HG03064 (cell line): Measurements from ENCODE around the gene ZNF32.

Experiments
- ATAC-seq: cut with Tn5 transposase; IDR thresholded peaks from one replicate; pipeline ENCODE4 v1.9.1; 2021; ENCODE audit warnings: low read depth; ENCODE audit not compliant: unreplicated experiment

The ZNF32 gene

GRCh38 chr10:43681220-43681619, 32.5 kb upstream of the ZNF32 start:
- no peak for ATAC-seq

GRCh38 chr10:43680035-43680434, 31.4 kb upstream of the ZNF32 start:
- ATAC-seq = no peak

DNA sequence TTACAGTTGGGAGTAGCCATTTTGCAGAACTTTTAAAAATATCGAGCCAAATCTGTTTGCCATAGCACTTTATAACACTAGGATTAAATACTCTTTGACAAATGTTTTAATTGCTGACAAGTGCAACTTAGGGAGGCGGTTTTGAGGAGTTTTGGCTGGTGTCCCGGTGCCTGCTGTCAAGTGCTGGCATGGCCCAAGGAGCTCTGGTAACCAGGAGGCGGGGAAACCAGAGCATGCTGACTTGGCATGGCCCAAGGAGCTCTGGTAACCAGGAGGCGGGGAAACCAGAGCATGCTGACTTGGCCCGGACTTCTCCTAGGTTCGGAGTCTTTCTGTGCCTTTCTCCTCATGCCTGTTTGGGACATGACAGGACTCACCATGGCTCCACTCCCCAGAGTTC, 30.8 kb upstream of the ZNF32 start:
- ATAC-seq = no peak

- ATAC-seq = no peak
Measured at GRCh38 chr10:43678654-43679053, 30.0 kb upstream of the ZNF32 start.

- no peak for ATAC-seq
Measured at GRCh38 chr10:43676901-43677300, 28.2 kb upstream of the ZNF32 start.

DNA sequence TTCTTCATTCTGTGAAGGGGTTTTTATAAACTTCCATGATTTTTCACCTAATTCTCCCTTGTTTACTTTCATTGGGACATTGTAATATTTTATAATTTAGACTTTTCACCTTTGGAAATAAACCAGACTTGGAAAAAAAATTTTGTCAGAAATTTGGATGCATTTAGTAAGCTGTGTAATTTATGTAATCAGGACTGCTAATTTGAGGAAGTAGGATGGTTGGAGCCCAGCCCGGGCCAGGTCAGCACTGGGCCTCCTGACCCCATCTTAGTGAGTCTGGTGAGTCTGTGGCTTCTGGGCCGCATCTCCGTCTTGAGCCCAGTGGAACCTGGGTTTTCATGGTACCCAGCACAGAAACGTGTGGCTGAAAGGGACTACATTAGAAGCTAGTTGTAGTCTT, 27.6 kb upstream of the ZNF32 start:
- no peak for ATAC-seq

DNA sequence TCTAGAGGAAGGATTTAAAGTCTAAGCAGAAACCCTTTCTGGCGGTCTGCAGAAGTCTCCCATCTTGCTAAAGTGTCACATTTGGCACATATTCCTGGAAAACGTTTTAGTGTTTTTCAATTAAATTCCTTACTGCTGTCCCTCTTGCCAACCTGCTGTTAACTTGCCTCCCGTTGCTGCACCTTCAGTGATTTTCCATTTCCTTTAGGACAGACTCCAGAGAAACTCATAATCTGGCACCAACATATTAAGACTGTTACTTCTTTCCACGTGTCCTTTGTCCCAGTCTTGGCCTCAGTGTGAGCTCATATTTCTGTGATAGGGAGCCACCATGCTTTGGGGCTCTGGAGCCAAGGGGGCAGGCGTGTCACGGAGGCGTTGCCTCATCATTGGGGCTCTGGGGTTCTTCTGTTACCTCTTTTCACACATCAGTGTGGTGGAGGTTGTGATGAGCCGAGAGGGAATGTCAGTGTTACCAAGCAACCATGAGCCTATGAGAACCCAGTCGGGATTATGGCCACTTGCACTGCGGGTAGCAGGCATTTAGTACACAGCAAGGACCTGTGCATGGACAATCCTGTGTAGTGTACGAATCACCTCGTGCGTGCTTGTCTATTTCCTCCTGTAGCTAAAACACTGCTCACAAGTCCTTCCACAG, 26.0 kb upstream of the ZNF32 start:
- ATAC-seq = no peak

- ATAC-seq = no peak
Measured at GRCh38 chr10:43673471-43673870, 24.8 kb upstream of the ZNF32 start.

DNA sequence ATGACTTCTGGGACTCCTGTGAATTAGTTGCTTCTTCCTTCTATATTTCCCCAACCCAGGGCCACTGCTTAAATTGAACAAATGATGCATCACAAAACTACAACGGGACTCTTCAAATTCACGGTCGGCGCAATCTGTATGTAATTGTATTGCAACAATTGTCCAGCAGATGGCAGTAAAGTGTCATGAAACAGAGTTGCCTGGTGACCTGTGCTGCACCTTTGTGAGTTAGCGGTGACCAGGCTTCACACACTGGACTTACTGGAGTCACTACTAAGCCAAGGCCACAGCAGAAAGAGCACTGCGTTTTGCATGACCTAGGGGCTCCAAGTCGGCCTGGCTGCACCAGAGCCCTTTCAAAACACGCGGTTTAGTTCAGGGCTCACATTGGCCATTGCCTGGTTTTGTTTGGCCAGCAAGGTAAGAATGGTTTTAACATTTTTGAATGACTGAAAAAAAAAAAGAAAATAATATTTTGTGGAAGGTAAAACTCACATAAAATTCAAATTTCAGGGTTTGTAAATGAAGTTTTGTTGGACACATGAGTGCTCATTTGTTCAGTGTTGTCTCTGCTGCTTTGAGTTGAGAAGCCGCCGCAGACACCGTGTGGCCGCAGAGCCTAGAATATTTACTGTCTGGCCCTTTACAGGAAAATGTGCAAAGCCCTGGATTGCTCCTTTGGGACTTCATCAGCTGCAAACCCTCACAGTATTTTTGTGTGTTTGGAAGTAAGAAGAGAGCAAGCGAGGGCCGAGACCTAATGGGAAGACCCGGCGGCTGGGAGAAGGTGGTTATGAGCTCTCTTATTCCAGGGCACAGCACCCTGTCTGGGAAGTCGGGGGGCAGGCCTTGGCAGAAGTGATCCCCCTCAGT, 23.2 kb upstream of the ZNF32 start:
- ATAC-seq = no peak

- ATAC-seq = no peak
Measured at GRCh38 chr10:43669386-43669785, 20.7 kb upstream of the ZNF32 start.

DNA sequence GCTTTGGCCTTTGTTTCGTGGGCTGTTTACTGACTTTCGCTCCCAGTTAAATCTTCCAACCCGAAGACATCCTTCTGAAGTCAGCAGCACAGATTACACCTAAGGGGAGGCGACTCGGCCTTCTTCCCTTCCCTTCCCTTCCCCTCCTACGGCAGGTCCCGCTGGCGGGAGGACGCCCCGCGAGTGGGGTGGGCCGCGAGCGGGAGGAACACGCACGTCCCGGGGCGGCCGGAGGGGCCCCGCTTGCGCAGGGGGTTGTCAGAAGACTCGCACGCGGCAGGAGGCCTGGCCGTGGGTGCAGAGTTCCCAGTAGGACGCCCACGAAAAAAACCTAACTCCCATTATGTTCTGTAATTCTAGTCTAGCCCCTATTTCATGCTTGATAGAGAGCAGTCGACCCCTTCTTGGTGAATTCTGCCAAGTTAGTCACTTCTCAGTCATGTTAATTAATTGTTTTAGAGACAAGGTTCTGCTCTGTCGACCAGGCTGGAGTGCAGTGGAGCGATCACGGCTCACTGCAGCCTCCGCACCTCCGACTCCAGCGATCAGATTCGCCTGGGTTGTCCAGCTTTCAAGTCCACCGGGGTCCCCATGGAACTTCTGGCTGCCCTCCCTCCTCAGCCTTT, 19.2 kb upstream of the ZNF32 start:
- no peak for ATAC-seq

- no peak for ATAC-seq
Measured at GRCh38 chr10:43667317-43667731, 18.6 kb upstream of the ZNF32 start.

DNA sequence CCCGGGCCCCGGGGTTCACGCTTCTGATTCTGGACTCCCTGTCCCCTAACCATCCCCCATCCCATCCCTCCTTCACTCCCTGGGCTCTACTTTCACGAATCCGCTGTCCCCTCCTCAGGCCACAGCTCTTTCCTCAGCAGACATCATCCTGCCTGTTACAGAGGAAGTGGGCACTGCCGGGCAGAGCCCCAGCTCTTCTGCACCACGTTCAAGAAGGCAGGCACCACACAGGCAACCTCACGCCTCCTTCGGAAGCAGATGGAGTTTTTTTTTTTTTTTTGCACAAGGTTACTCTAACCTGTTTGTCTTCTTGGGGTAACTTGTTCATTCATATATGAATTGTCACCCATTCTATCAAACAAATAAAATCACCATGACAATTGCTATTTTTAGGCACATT, 17.9 kb upstream of the ZNF32 start:
- no peak for ATAC-seq

DNA sequence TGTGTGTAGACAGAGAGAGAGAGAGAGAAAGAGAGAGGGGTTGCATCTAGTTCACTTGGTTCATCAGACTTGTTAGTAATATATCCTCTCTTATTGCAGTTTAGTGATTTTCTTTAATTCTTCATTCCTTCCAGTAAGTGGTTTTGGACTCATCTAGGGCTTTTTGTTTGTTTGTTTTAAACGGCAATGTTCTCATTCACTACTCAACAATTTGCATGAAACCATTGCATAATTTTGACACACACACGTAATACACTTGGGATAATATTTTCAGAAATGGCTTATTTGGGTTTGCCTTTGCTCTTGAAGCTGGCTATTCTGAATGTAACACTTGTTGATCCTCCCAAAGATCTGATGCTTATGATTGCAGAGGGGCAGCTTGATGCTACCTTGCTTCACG, 16.4 kb upstream of the ZNF32 start:
- ATAC-seq = no peak

GRCh38 chr10:43658227-43658626, 9.5 kb upstream of the ZNF32 start:
- ATAC-seq = no peak

- ATAC-seq = no peak
Measured at GRCh38 chr10:43655311-43655710, 6.6 kb upstream of the ZNF32 start.

GRCh38 chr10:43653746-43654145, 5.1 kb upstream of the ZNF32 start:
- ATAC-seq = no peak

- ATAC-seq = no peak
Measured at GRCh38 chr10:43649185-43649523, 473 bp upstream of the ZNF32 start.

- ATAC-seq = no peak
Measured at GRCh38 chr10:43648095-43648397, 635 bp downstream of the ZNF32 start.

GRCh38 chr10:43647576-43647975, 1.1 kb downstream of the ZNF32 start:
- ATAC-seq = no peak

- no peak for ATAC-seq
Measured at GRCh38 chr10:43645866-43646265, 2.8 kb downstream of the ZNF32 start.

DNA sequence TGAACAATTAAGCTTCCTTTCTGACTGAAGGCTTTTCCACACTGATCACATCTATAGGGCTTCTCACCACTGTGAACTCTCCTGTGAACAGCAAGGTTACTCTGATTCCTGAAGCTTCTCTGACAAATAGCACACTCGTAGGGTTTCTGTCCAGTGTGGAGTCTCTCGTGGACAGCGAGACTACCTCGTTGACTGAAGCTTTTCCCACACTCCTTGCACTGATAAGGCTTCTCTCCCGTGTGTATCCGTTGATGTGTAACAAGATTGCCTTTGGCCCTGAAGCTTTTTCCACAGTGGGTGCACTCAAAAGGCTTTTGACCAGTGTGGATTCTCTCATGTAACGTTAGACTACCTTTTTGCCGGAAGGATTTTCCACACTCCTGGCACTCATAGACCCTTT, 4.4 kb downstream of the ZNF32 start:
- no peak for ATAC-seq
